A549 (cell line): ENCODE measurements around the gene RFPL2.

Experiments
- BHLHE40 ChIP-seq: IDR thresholded peaks from 2 replicates; pipeline ENCODE4 v1.6.1; 2012; ENCODE audit warnings: low read depth, low read length, inconsistent platforms
- JUNB ChIP-seq: fragments of >200 bp; sonication (Bioruptor Twin); formaldehyde crosslinking; IDR thresholded peaks from 2 replicates; pipeline ENCODE4 v1.6.1; 2016
- KDM1A ChIP-seq: fragments of 200-600 bp; sonication (generic); IDR thresholded peaks from 2 replicates; pipeline ENCODE4 v1.6.1; 2016; ENCODE audit warnings: low read depth, mild to moderate bottlenecking
- MAFK ChIP-seq: fragments of 450-650 bp; IDR thresholded peaks from 2 replicates; pipeline ENCODE4 v1.6.1; 2014; ENCODE audit not compliant: partially characterized antibody
- MYC ChIP-seq: IDR thresholded peaks from 2 replicates; pipeline ENCODE4 v1.6.1; 2012; ENCODE audit warnings: mild to moderate bottlenecking, inconsistent platforms, low read length, improper control_type of control experiment, borderline replicate concordance
- TF ChIP-seq, protein P1 (sequence below): IDR thresholded peaks from 2 replicates; pipeline ENCODE4 v1.6.1; 2012
- TF ChIP-seq, protein P2 (sequence below): fragments of >200 bp; sonication (Bioruptor Twin); formaldehyde crosslinking; IDR thresholded peaks from 3 replicates; pipeline ENCODE4 v1.5.1; 2016
- TF ChIP-seq, protein P3 (sequence below): fragments of 150-350 bp; IDR thresholded peaks from 2 replicates; pipeline ENCODE4 v1.6.1; 2014; ENCODE audit warnings: low read depth, mild to moderate bottlenecking, low read length

GRCh38 chr22:32175683-32176644 is 28.9 kb downstream of the RFPL2 start:
- TF ChIP-seq KDM1A (no peak), MYC (no peak), JUNB (no peak), BHLHE40 (no peak), MAFK (no peak)
- TF ChIP-seq, protein P1, sequence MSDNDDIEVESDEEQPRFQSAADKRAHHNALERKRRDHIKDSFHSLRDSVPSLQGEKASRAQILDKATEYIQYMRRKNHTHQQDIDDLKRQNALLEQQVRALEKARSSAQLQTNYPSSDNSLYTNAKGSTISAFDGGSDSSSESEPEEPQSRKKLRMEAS = no peak
- TF ChIP-seq, protein P2, sequence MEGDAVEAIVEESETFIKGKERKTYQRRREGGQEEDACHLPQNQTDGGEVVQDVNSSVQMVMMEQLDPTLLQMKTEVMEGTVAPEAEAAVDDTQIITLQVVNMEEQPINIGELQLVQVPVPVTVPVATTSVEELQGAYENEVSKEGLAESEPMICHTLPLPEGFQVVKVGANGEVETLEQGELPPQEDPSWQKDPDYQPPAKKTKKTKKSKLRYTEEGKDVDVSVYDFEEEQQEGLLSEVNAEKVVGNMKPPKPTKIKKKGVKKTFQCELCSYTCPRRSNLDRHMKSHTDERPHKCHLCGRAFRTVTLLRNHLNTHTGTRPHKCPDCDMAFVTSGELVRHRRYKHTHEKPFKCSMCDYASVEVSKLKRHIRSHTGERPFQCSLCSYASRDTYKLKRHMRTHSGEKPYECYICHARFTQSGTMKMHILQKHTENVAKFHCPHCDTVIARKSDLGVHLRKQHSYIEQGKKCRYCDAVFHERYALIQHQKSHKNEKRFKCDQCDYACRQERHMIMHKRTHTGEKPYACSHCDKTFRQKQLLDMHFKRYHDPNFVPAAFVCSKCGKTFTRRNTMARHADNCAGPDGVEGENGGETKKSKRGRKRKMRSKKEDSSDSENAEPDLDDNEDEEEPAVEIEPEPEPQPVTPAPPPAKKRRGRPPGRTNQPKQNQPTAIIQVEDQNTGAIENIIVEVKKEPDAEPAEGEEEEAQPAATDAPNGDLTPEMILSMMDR = no peak
- TF ChIP-seq, protein P3, sequence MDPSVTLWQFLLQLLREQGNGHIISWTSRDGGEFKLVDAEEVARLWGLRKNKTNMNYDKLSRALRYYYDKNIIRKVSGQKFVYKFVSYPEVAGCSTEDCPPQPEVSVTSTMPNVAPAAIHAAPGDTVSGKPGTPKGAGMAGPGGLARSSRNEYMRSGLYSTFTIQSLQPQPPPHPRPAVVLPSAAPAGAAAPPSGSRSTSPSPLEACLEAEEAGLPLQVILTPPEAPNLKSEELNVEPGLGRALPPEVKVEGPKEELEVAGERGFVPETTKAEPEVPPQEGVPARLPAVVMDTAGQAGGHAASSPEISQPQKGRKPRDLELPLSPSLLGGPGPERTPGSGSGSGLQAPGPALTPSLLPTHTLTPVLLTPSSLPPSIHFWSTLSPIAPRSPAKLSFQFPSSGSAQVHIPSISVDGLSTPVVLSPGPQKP = no peak
